Measurements from ENCODE around the gene DCLRE1C. TPM values are rescaled to one million over a fixed set of nuclear protein-coding genes. Genes with fewer than 3 reads are reported as not detected.

Gene DCLRE1C
- polyA plus RNA-seq (2011; rRNA removed) (8.3 and 8.6 TPM in 2 replicates), polyA plus RNA-seq (2017; fragmentation: RNase III; extraction: RNeasy Plus Mini Kit Qiagen cat#74134 plus additional on column Dnase treatment) (4.6 to 5.9 TPM (median 5.0 TPM) in 3 replicates), polyA minus RNA-seq (2011; rRNA and poly(A)+ RNA removed) (7.1 and 7.9 TPM in 2 replicates)
- 2.0 and 2.8 TPM in 2 replicates for polyA plus RNA-seq (2012; cell fraction: cytosol; rRNA removed)
- polyA plus RNA-seq (2012; cell fraction: nucleus; rRNA removed) = 1.4 and 1.5 TPM in 2 replicates

GRCh38 chr10:14954001-14954770, at the start of gene DCLRE1C:
TSS of gene DCLRE1C (minus strand) at chr10:14954096. CDS start at chr10:14954010, 86 bp downstream.
- H3K4me1 ChIP-seq = peaks cover 16% of the 10 kb centered on the region
- FAIRE-seq = no peak
- CTCF ChIA-PET = interaction anchor here (1.2 to 2.0 kb wide), 4 partner anchors 10 to 152 kb away, joined by 3 to 7 read pairs (median 5); no protein-coding TSS in a partner anchor
- peak; percentile 95 to 99 for ATAC-seq
- peak within 1 kb of the TSS; percentile 75 for H3K4me3 ChIP-seq
- peak within 1 kb of the TSS; percentile 88 for H3K4me2 ChIP-seq
- 3% methylated on average over 24 of the region's 45 CpGs for WGBS (ENCODE audit: missing lambda C conversion rate)
- POLR2A ChIA-PET = interaction anchor here (0.8 to 2.4 kb wide), 3 partner anchors 76 to 214 kb away, joined by 3 to 13 read pairs (median 7); partner anchors contain the start of genes CDNF, HSPA14, MSANTD7 and NMT2
- peak within 1 kb of the TSS; percentile 84 to 92 for H3K27ac ChIP-seq
- TF ChIP-seq, protein P1, sequence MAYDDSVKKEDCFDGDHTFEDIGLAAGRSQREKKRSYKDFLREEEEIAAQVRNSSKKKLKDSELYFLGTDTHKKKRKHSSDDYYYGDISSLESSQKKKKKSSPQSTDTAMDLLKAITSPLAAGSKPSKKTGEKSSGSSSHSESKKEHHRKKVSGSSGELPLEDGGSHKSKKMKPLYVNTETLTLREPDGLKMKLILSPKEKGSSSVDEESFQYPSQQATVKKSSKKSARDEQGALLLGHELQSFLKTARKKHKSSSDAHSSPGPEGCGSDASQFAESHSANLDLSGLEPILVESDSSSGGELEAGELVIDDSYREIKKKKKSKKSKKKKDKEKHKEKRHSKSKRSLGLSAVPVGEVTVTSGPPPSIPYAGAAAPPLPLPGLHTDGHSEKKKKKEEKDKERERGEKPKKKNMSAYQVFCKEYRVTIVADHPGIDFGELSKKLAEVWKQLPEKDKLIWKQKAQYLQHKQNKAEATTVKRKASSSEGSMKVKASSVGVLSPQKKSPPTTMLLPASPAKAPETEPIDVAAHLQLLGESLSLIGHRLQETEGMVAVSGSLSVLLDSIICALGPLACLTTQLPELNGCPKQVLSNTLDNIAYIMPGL (CRISPR knock-in tag; IDR thresholded peaks at IDR 0.05; ENCODE audit: borderline replicate concordance) = no peak
- TF ChIP-seq CBX8 (IDR thresholded peaks at IDR 0.05) = no peak
- 0 out of 2 replicates have a peak, but pooled peaks have one; percentile 31 for TF ChIP-seq HOXB5 (CRISPR knock-in tag; IDR thresholded peaks at IDR 0.05)
- TF ChIP-seq SREBF2 (IDR thresholded peaks at IDR 0.05) = no peak
- TF ChIP-seq BCL3 (IDR thresholded peaks at IDR 0.05) = peak; percentile 70; the same call in 1 of the 3 replicates
- TF ChIP-seq, protein P2, sequence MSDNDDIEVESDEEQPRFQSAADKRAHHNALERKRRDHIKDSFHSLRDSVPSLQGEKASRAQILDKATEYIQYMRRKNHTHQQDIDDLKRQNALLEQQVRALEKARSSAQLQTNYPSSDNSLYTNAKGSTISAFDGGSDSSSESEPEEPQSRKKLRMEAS (IDR thresholded peaks at IDR 0.05) = peak; percentile 98
- TF ChIP-seq PBX3 (IDR thresholded peaks at IDR 0.05) = no peak
- no peak for TF ChIP-seq RAD21 (conservative IDR thresholded peaks at IDR 0.05 in 1 of 2, IDR thresholded peaks at IDR 0.05 in 1 of 2)
- TF ChIP-seq JUN (IDR thresholded peaks at IDR 0.05) = peak in 1 of 2 experiments; percentile 79; a peak in 3 of 5 replicates
- TF ChIP-seq HOXA7 (CRISPR knock-in tag; IDR thresholded peaks at IDR 0.05) = no peak
- peak; percentile 20; the same call in 1 of the 2 replicates for TF ChIP-seq MYC (IDR thresholded peaks at IDR 0.05; ENCODE audit: borderline replicate concordance, low read length)
- TF ChIP-seq E2F6 (IDR thresholded peaks at IDR 0.05; ENCODE audit: borderline replicate concordance, low read depth) = peak; percentile 97
- TF ChIP-seq EHF (CRISPR knock-in tag; IDR thresholded peaks at IDR 0.05) = no peak
- TF ChIP-seq PHF8 (IDR thresholded peaks at IDR 0.05; ENCODE audit: borderline replicate concordance, low read depth) = peak; percentile 14; the same call in 1 of the 2 replicates
- 0 out of 2 replicates have a peak, but pooled peaks have one; percentile 51 for TF ChIP-seq HOXB13 (CRISPR knock-in tag; IDR thresholded peaks at IDR 0.05; ENCODE audit: low read depth)
- no peak for TF ChIP-seq FOSL2 (IDR thresholded peaks at IDR 0.05)
- 0 out of 2 replicates have a peak, but pooled peaks have one; percentile 20 for TF ChIP-seq FOSL2 (CRISPR knock-in tag; IDR thresholded peaks at IDR 0.05)
- peak; percentile 68; the same call in 1 of the 2 replicates for TF ChIP-seq RFX5 (IDR thresholded peaks at IDR 0.05)
- no peak for TF ChIP-seq CBX2 (IDR thresholded peaks at IDR 0.05; ENCODE audit: borderline replicate concordance, low read depth)
- peak; percentile 77 for TF ChIP-seq POLR2A (IDR thresholded peaks at IDR 0.05; ENCODE audit: low read length)
- no peak for TF ChIP-seq RCOR1 (IDR thresholded peaks at IDR 0.05; ENCODE audit: low read depth, low read length)
- H3K9me3 ChIP-seq = no peaks in the 10 kb centered on the region
- peak; percentile 89 to 91 for DNase-seq (ENCODE audit: low read depth in 1 of 2, low spot score in 1 of 2)

Measured in A549 (cell line).